ENCODE measurements around the gene ZFYVE1. TPM values are rescaled to one million over a fixed set of nuclear protein-coding genes. Genes with fewer than 3 reads are reported as not detected.

ZFYVE1 gene
- total and polyA plus RNA-seq, 4 donors: 11.1 to 21.7 (median 15.8) TPM

DNA sequence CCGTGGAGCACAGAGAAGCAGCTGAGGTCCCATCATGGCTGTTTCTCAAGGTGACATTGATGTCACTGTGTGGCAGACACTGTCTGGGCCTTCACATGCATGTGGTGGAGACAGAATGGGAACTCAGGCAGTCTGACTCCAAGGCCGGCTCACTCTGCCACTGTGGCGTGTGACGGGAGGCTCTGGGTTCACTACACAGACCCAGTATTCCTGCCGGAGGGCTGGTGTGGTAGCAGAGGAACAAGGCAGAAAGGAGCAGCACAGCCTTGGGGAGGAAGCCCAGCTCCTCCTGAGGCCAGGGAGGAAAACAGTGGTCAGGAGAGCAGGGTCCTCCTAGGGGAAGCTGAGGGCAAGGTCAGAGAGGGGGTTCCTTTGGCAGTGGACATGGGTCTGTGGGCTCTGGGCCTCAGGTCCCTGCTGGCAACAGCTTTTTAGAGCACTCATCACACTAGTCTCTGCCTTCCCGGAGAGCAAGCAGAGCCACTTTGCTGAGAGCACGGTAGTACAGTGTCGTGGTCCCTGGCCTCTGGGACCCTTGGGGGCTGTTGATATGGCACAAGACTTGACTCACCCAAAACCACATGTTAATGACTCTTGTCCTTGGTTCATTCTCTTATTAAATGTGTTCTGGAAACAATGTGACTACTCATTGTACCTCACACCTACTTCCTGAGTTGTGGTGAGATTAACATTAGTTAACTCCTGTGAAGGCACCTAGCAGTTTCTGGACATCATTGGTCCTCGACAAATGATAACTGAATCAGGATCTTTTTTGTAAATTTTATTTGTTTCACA, 79.3 kb downstream of the ZFYVE1 start:
- Histone ChIP-seq H3K36me3 (ENCODE audit: control insufficient read depth, insufficient read depth, low read length) (peaks cover 51% of the 10 kb centered on the region), H3K4me1 (ENCODE audit: control insufficient read depth, insufficient read depth, low read length) (no peaks in the 10 kb centered on the region), H3K27ac (ENCODE audit: low read depth, low read length) (no peak overlapping the region), H3K27me3 (ENCODE audit: control insufficient read depth, insufficient read depth, low read length) (no peaks in the 10 kb centered on the region), H3K4me3 (ENCODE audit: low read depth, low read length) (no peak overlapping the region), H3K9me3 (ENCODE audit: control insufficient read depth, insufficient read depth, low read length) (no peaks in the 10 kb centered on the region)
- over 99% methylated on average over 7 of the region's 9 CpGs for WGBS (ENCODE audit: insufficient coverage)
- no peak for DNase-seq (ENCODE audit: low read depth in 4 of 6, low spot score in 6 of 6)

DNA sequence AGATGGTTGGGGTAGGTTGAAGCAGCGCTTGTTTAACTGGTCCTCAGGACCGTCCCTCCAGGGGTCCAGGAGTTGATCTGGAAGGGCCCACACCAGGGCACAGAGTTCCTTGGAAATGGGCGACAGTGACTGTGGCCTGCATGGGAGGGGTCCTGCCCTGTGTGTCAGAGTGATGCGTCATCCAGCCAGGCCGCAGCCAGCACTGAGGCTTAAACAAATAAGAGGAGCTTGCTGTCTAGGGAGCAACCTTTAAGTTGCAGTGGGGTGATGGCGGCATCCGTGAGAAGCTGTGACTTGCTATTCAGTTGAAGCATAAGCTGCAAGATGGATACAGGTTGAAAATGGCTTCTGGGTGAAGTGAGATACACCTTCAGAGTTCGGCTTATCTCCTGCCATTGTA, 80.4 kb downstream of the ZFYVE1 start:
- Histone ChIP-seq H3K27me3 (ENCODE audit: control insufficient read depth, insufficient read depth, low read length) (no peaks in the 10 kb centered on the region), H3K27ac (ENCODE audit: low read depth, low read length) (no peak overlapping the region), H3K36me3 (ENCODE audit: control insufficient read depth, insufficient read depth, low read length) (peaks cover 53% of the 10 kb centered on the region), H3K4me1 (ENCODE audit: control insufficient read depth, insufficient read depth, low read length) (no peaks in the 10 kb centered on the region), H3K9me3 (ENCODE audit: control insufficient read depth, insufficient read depth, low read length) (no peaks in the 10 kb centered on the region), H3K4me3 (ENCODE audit: low read depth, low read length) (no peak overlapping the region)
- DNase-seq (ENCODE audit: low read depth in 4 of 6, low spot score in 6 of 6): no peak
- WGBS (ENCODE audit: insufficient coverage): 94% methylated on average over 8 of the region's 8 CpGs

DNA sequence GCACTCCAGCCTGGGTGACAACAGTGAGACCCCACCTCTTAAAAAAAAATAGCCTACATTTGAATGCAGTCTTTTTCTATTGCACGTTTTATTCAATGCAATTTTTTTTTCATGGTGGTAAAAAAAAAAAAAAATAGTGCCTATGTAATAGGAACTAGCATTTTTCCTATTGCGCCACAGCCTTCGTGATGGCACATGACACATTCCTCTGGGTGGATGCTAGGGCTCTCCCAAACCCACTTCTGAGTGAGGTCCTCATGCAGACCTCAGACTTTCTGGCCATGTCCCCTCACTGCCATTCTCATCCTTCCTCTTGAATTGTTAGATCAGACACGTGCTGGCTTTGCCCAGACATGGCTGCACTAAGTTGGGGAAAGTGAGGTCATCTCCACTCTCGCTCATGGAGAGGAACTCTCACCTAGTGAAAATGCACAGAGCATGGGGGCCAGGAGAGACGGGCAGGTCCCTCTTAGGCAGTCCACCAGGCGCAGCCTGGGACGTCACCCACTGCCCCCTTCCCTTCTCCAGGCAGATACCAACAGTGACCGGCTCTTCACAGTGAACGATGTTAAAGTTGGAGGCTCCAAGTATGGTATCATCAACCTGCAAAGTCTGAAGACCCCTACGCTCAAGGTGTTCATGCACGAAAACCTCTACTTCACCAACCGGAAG, 81.4 kb downstream of the ZFYVE1 start:
- Histone ChIP-seq H3K4me1 (ENCODE audit: control insufficient read depth, insufficient read depth, low read length) (no peaks in the 10 kb centered on the region), H3K27me3 (ENCODE audit: control insufficient read depth, insufficient read depth, low read length) (no peaks in the 10 kb centered on the region), H3K27ac (ENCODE audit: low read depth, low read length) (no peak overlapping the region), H3K36me3 (ENCODE audit: control insufficient read depth, insufficient read depth, low read length) (peaks cover 49% of the 10 kb centered on the region), H3K9me3 (ENCODE audit: control insufficient read depth, insufficient read depth, low read length) (no peaks in the 10 kb centered on the region), H3K4me3 (ENCODE audit: low read depth, low read length) (no peak overlapping the region)
- no peak for DNase-seq (ENCODE audit: low read depth in 4 of 6, low spot score in 6 of 6)
- WGBS (ENCODE audit: insufficient coverage): 97% methylated on average over 5 of the region's 13 CpGs

GRCh38 chr14:72943876-72944430, 83.0 kb downstream of the ZFYVE1 start:
- H3K36me3 ChIP-seq (ENCODE audit: control insufficient read depth, insufficient read depth, low read length): peaks cover 57% of the 10 kb centered on the region
- no peaks in the 10 kb centered on the region for H3K9me3 ChIP-seq (ENCODE audit: control insufficient read depth, insufficient read depth, low read length)
- WGBS (ENCODE audit: insufficient coverage): 98% methylated on average over 8 of the region's 13 CpGs
- H3K4me1 ChIP-seq (ENCODE audit: control insufficient read depth, insufficient read depth, low read length): no peaks in the 10 kb centered on the region
- no peak overlapping the region for H3K4me3 ChIP-seq (ENCODE audit: low read depth, low read length)
- DNase-seq (ENCODE audit: low read depth in 4 of 6, low spot score in 6 of 6): no peak
- H3K27ac ChIP-seq (ENCODE audit: low read depth, low read length): no peak overlapping the region
- no peaks in the 10 kb centered on the region for H3K27me3 ChIP-seq (ENCODE audit: control insufficient read depth, insufficient read depth, low read length)

GRCh38 chr14:72942934-72943333, 84.0 kb downstream of the ZFYVE1 start:
- peaks cover 62% of the 10 kb centered on the region for H3K36me3 ChIP-seq (ENCODE audit: control insufficient read depth, insufficient read depth, low read length)
- DNase-seq (ENCODE audit: low read depth in 4 of 6, low spot score in 6 of 6): no peak

DNA sequence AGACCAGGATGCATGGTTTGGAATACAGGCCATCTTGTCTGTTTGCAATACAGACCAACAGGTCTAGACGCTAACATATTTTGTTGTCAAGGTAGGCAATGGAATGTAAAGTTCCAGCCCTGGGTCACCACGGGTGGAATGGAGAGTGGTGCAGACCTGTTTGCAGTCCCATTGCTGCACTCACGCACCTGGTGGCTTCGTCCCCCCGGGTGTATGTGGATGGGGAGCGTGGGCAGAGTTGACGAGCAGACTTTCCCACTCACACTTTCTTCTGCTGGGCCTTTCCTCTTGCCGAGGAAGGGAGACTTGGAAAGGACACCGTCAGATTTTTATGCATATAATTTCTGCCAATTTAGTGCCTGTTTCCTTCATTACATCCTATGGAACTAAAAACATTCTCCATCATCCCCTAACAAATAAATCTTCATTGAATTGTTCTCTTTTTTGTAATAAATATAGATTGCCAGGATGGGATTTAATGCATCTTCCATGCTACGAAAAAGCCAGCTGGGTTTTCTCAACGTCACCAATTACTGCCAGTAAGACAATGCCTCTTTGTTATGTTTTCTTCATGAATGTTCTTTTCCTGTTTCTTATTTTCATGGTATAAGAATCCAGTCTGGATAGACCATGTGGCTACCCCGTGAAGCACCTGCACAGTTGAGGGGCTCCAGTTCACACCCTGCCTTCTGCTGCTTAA, 85.5 kb downstream of the ZFYVE1 start:
- WGBS (ENCODE audit: insufficient coverage): 91% methylated on average over 6 of the region's 12 CpGs
- H3K27ac ChIP-seq (ENCODE audit: low read depth, low read length): no peak overlapping the region
- H3K4me1 ChIP-seq (ENCODE audit: control insufficient read depth, insufficient read depth, low read length): no peaks in the 10 kb centered on the region
- DNase-seq (ENCODE audit: low read depth in 4 of 6, low spot score in 6 of 6): no peak
- H3K4me3 ChIP-seq (ENCODE audit: low read depth, low read length): no peak overlapping the region
- H3K36me3 ChIP-seq (ENCODE audit: control insufficient read depth, insufficient read depth, low read length): peaks cover 51% of the 10 kb centered on the region
- no peaks in the 10 kb centered on the region for H3K27me3 ChIP-seq (ENCODE audit: control insufficient read depth, insufficient read depth, low read length)
- H3K9me3 ChIP-seq (ENCODE audit: control insufficient read depth, insufficient read depth, low read length): no peaks in the 10 kb centered on the region

More at GRCh38 chr14:72942934-72943333, 84.0 kb downstream of the ZFYVE1 start:
- Histone ChIP-seq H3K9me3 (ENCODE audit: control insufficient read depth, insufficient read depth, low read length) (no peaks in the 10 kb centered on the region), H3K4me3 (ENCODE audit: low read depth, low read length) (no peak overlapping the region), H3K4me1 (ENCODE audit: control insufficient read depth, insufficient read depth, low read length) (no peaks in the 10 kb centered on the region), H3K27me3 (ENCODE audit: control insufficient read depth, insufficient read depth, low read length) (no peaks in the 10 kb centered on the region), H3K27ac (ENCODE audit: low read depth, low read length) (no peak overlapping the region)
- 90% methylated on average over 9 of the region's 14 CpGs for WGBS (ENCODE audit: insufficient coverage)

GRCh38 chr14:72939630-72940029, 87.3 kb downstream of the ZFYVE1 start:
- DNase-seq (ENCODE audit: low read depth in 4 of 6, low spot score in 6 of 6): no peak
- Histone ChIP-seq H3K27me3 (ENCODE audit: control insufficient read depth, insufficient read depth, low read length) (no peaks in the 10 kb centered on the region), H3K36me3 (ENCODE audit: control insufficient read depth, insufficient read depth, low read length) (peaks cover 38% of the 10 kb centered on the region), H3K9me3 (ENCODE audit: control insufficient read depth, insufficient read depth, low read length) (no peaks in the 10 kb centered on the region), H3K27ac (ENCODE audit: low read depth, low read length) (no peak overlapping the region), H3K4me1 (ENCODE audit: control insufficient read depth, insufficient read depth, low read length) (no peaks in the 10 kb centered on the region), H3K4me3 (ENCODE audit: low read depth, low read length) (no peak overlapping the region)
- 68% methylated on average over 13 of the region's 13 CpGs for WGBS (ENCODE audit: insufficient coverage)

GRCh38 chr14:72932893-72933292, 94.0 kb downstream of the ZFYVE1 start:
- Histone ChIP-seq H3K36me3 (ENCODE audit: control insufficient read depth, insufficient read depth, low read length) (peaks cover 14% of the 10 kb centered on the region), H3K4me3 (ENCODE audit: low read depth, low read length) (no peak overlapping the region), H3K9me3 (ENCODE audit: control insufficient read depth, insufficient read depth, low read length) (no peaks in the 10 kb centered on the region), H3K27ac (ENCODE audit: low read depth, low read length) (no peak overlapping the region), H3K4me1 (ENCODE audit: control insufficient read depth, insufficient read depth, low read length) (no peaks in the 10 kb centered on the region), H3K27me3 (ENCODE audit: control insufficient read depth, insufficient read depth, low read length) (no peaks in the 10 kb centered on the region)
- no peak for DNase-seq (ENCODE audit: low read depth in 4 of 6, low spot score in 6 of 6)
- WGBS (ENCODE audit: insufficient coverage): 93% methylated on average over 4 of the region's 7 CpGs

GRCh38 chr14:72929316-72930080, 97.4 kb downstream of the ZFYVE1 start:
- Histone ChIP-seq H3K4me3 (ENCODE audit: low read depth, low read length) (no peak overlapping the region), H3K27me3 (ENCODE audit: control insufficient read depth, insufficient read depth, low read length) (peaks cover 2% of the 10 kb centered on the region), H3K9me3 (ENCODE audit: control insufficient read depth, insufficient read depth, low read length) (no peaks in the 10 kb centered on the region), H3K4me1 (ENCODE audit: control insufficient read depth, insufficient read depth, low read length) (peaks cover 16% of the 10 kb centered on the region), H3K36me3 (ENCODE audit: control insufficient read depth, insufficient read depth, low read length) (peaks cover 14% of the 10 kb centered on the region), H3K27ac (ENCODE audit: low read depth, low read length) (no peak overlapping the region)
- DNase-seq (ENCODE audit: low read depth in 4 of 6, low spot score in 6 of 6): no peak
- WGBS (ENCODE audit: insufficient coverage): 93% methylated on average over 32 of the region's 43 CpGs

Measured in spinal cord (tissue), 10 donors.